ENCODE results near the gene TIGD7.
"Not testable (repeated sequence)": the region's sequence is repeated elsewhere in the genome, so short reads cannot be mapped to it uniquely, and the experiment has no call there.

TIGD7 gene

GRCh38 chr16:3282103-3282729 lies 23.0 kb downstream of the TIGD7 start:
- peak; percentile 73 to 80 for DNase-seq

GRCh38 chr16:3281222-3281820 lies 23.9 kb downstream of the TIGD7 start:
- no peak for DNase-seq

- DNase-seq: no peak
Observed at GRCh38 chr16:3276679-3277078, 28.6 kb downstream of the TIGD7 start.

GRCh38 chr16:3274947-3275346 lies 30.3 kb downstream of the TIGD7 start:
- no peak for DNase-seq

- no peak for DNase-seq
Observed at GRCh38 chr16:3274490-3274889, 30.7 kb downstream of the TIGD7 start.

- not testable (repeated sequence) for DNase-seq
Observed at GRCh38 chr16:3271281-3271680, 33.9 kb downstream of the TIGD7 start.

GRCh38 chr16:3270718-3271117 lies 34.5 kb downstream of the TIGD7 start:
- not testable (repeated sequence) for DNase-seq

GRCh38 chr16:3268294-3268693 lies 36.9 kb downstream of the TIGD7 start:
- no peak for DNase-seq

GRCh38 chr16:3266873-3267537 lies 38.2 kb downstream of the TIGD7 start:
- peak in 1 of 2 experiments; percentile 36 for DNase-seq

- peak; percentile 98 to 99 for DNase-seq
Observed at GRCh38 chr16:3264137-3265036, 40.8 kb downstream of the TIGD7 start.

GRCh38 chr16:3262517-3262916 lies 42.7 kb downstream of the TIGD7 start:
- DNase-seq: no peak

- no peak for DNase-seq
Observed at GRCh38 chr16:3259836-3260235, 45.4 kb downstream of the TIGD7 start.

- no peak for DNase-seq
Observed at GRCh38 chr16:3256866-3257465, 48.3 kb downstream of the TIGD7 start.

GRCh38 chr16:3256146-3256865 lies 48.9 kb downstream of the TIGD7 start, which contains the start of gene MEFV:
MEFV (minus strand) TSS chr16:3256633; CDS start chr16:3256587, 46 bp downstream.
- DNase-seq: no peak

GRCh38 chr16:3254309-3254708 lies 50.9 kb downstream of the TIGD7 start:
- no peak for DNase-seq

GRCh38 chr16:3252967-3253366 lies 52.3 kb downstream of the TIGD7 start:
- no peak for DNase-seq

- no peak for DNase-seq
Observed at GRCh38 chr16:3249451-3249850, 55.8 kb downstream of the TIGD7 start.

GRCh38 chr16:3249020-3249419 lies 56.2 kb downstream of the TIGD7 start:
- DNase-seq: no peak
